ENCODE results near the gene PPP1R10.

DNA sequence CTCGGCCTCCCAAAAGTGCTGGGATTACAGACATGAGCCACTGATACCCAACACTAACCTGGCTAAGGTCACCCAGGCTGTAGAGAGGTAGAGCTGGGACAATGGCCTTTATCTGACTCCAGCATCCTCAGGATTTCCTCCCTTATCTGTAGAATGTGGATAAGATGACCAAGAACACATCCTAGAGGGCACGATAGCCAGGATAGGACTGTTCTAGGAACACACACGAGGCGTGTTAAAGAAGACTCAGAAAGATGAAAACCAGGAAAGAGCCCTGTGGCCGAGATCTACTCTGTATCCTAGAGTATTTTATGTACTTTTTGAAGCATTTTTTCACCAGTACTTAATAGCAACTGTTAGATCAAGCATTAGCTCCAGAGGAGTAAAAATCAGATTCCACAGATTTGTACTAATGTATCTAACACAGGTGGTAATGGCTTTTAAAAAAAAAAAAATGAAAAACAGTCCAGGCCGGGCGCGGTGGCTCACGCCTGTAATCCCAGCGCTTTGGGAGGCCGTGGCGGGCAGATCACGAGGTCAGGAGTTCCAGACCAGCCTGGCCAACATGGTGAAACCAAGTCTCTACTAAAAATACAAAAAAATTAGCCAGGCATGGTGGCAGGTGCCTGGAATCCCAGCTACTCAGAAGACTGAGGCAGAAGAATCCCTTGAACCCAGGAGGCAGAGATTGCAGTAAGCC lies 17.3 kb downstream of the PPP1R10 start:
- TF ChIP-seq, protein P1, sequence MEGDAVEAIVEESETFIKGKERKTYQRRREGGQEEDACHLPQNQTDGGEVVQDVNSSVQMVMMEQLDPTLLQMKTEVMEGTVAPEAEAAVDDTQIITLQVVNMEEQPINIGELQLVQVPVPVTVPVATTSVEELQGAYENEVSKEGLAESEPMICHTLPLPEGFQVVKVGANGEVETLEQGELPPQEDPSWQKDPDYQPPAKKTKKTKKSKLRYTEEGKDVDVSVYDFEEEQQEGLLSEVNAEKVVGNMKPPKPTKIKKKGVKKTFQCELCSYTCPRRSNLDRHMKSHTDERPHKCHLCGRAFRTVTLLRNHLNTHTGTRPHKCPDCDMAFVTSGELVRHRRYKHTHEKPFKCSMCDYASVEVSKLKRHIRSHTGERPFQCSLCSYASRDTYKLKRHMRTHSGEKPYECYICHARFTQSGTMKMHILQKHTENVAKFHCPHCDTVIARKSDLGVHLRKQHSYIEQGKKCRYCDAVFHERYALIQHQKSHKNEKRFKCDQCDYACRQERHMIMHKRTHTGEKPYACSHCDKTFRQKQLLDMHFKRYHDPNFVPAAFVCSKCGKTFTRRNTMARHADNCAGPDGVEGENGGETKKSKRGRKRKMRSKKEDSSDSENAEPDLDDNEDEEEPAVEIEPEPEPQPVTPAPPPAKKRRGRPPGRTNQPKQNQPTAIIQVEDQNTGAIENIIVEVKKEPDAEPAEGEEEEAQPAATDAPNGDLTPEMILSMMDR (IDR thresholded peaks at IDR 0.05) = no peak
- TF ChIP-seq POLR2A (IDR thresholded peaks at IDR 0.05) (no peak), EP300 (IDR thresholded peaks at IDR 0.05) (no peak)
